HG02840 (cell line): Measurements from ENCODE around the gene PRKCH.

ENCODE experiments used
- ATAC-seq: cut with Tn5 transposase; IDR thresholded peaks from one replicate; pipeline ENCODE4 v1.9.1; 2021; ENCODE audit warnings: mild to moderate bottlenecking, moderate library complexity, moderate number of reproducible peaks; ENCODE audit not compliant: unreplicated experiment, low FRiP score

The PRKCH gene

GRCh38 chr14:61321385-61322010, at the start of gene PRKCH:
TSS of gene PRKCH (plus strand) at chr14:61321579. CDS start at chr14:61322102, 523 bp downstream.
- no peak for ATAC-seq

GRCh38 chr14:61277232-61277631, 44.1 kb upstream of the PRKCH start:
- no peak for ATAC-seq

- ATAC-seq = no peak
Observed at GRCh38 chr14:61277784-61278183, 43.6 kb upstream of the PRKCH start.

GRCh38 chr14:61279082-61279481, 42.3 kb upstream of the PRKCH start:
- no peak for ATAC-seq

GRCh38 chr14:61280092-61280525, 41.3 kb upstream of the PRKCH start:
- no peak for ATAC-seq

- no peak for ATAC-seq
Observed at GRCh38 chr14:61280526-61281185, 40.7 kb upstream of the PRKCH start.

GRCh38 chr14:61281186-61281947, 40.0 kb upstream of the PRKCH start, which contains the start of gene TMEM30B:
TSS of gene TMEM30B (minus strand) at chr14:61281338. CDS start at chr14:61281147, 191 bp downstream.
- no peak for ATAC-seq

- ATAC-seq = no peak
Observed at GRCh38 chr14:61281948-61282275, 39.5 kb upstream of the PRKCH start.

- no peak for ATAC-seq
Observed at GRCh38 chr14:61282746-61283145, 38.6 kb upstream of the PRKCH start.

GRCh38 chr14:61284001-61284400, 37.4 kb upstream of the PRKCH start:
- no peak for ATAC-seq

GRCh38 chr14:61285364-61285763, 36.0 kb upstream of the PRKCH start:
- ATAC-seq = no peak

GRCh38 chr14:61287196-61287595, 34.2 kb upstream of the PRKCH start:
- no peak for ATAC-seq

- no peak for ATAC-seq
Observed at GRCh38 chr14:61288228-61288627, 33.2 kb upstream of the PRKCH start.

GRCh38 chr14:61288720-61289119, 32.7 kb upstream of the PRKCH start:
- ATAC-seq = no peak

GRCh38 chr14:61290701-61291100, 30.7 kb upstream of the PRKCH start:
- no peak for ATAC-seq

GRCh38 chr14:61296151-61296550, 25.2 kb upstream of the PRKCH start:
- ATAC-seq = no peak

GRCh38 chr14:61296719-61297502, 24.5 kb upstream of the PRKCH start:
- ATAC-seq = no peak

- no peak for ATAC-seq
Observed at GRCh38 chr14:61297581-61297980, 23.8 kb upstream of the PRKCH start.

GRCh38 chr14:61298824-61299223, 22.6 kb upstream of the PRKCH start:
- no peak for ATAC-seq

GRCh38 chr14:61300209-61300608, 21.2 kb upstream of the PRKCH start:
- no peak for ATAC-seq

GRCh38 chr14:61300754-61301153, 20.6 kb upstream of the PRKCH start:
- no peak for ATAC-seq
